IMR-90 (cell line): ENCODE data around the gene BGN. TPM values are rescaled to one million over a fixed set of nuclear protein-coding genes. Genes with fewer than 3 reads are reported as not detected.

ENCODE experiments used
- ATAC-seq: fragments of 200-7000 bp; cut with Tn5 transposase; 2 replicates; pipeline ENCODE4 v1.9.1; 2020; ENCODE audit warnings: low read depth, mild to moderate bottlenecking, moderate library complexity
- BruUV-seq: library from RNA; stranded (reverse); fragments of 400-500 nt; replicated peaks from 2 replicates; lab custom pipeline; 2021; lab: Mats Ljungman, UMichigan
- CTCF ChIA-PET: fragments of 300-600 bp; formaldehyde crosslinking; extraction: SDS; loops from one replicate; lab custom pipeline; 2021; ENCODE audit warnings: antibody characterized with exemption; lab: Yijun Ruan, JAX
- POLR2A ChIA-PET: fragments of 300-600 bp; sonication (Branson Sonifier 250); formaldehyde crosslinking; loops from one replicate; lab custom pipeline; 2022; ENCODE audit warnings: antibody characterized with exemption; ENCODE audit not compliant: unreplicated experiment; lab: Charles Lee
- DNase-seq: peaks from one replicate; pipeline ENCODE4 v3.0.0; 2013
- H2AFZ ChIP-seq: replicated peaks from 2 replicates; pipeline ENCODE3; 2013; ENCODE audit warnings: low read length, mild to moderate bottlenecking; ENCODE audit not compliant: poor library complexity
- H2AK5ac ChIP-seq: 2 replicates; pipeline ENCODE4 v1.6.1; 2013; ENCODE audit warnings: low read depth, low read length, inconsistent platforms
- H2AK9ac ChIP-seq: replicated peaks from 2 replicates; pipeline ENCODE3; 2013; ENCODE audit warnings: mild to moderate bottlenecking, low read depth, low read length, moderate library complexity; ENCODE audit not compliant: poor library complexity
- H2BK120ac ChIP-seq: 2 replicates; pipeline ENCODE4 v1.6.1; 2013; ENCODE audit warnings: low read depth, low read length, inconsistent platforms
- H2BK15ac ChIP-seq: 3 replicates; pipeline ENCODE4 v1.6.1; 2013; ENCODE audit warnings: low read depth, low read length, inconsistent platforms
- H2BK20ac ChIP-seq: 2 replicates; pipeline ENCODE4 v1.6.1; 2013; ENCODE audit warnings: low read depth, mild to moderate bottlenecking, inconsistent platforms, low read length, moderate library complexity
- H2BK5ac ChIP-seq: 2 replicates; pipeline ENCODE4 v1.6.1; 2013; ENCODE audit warnings: mild to moderate bottlenecking, low read depth, low read length, inconsistent platforms; ENCODE audit not compliant: poor library complexity, severe bottlenecking
- H3K14ac ChIP-seq: replicated peaks from 2 replicates; pipeline ENCODE4 v1.6.1; 2013; ENCODE audit warnings: low read depth, low read length, inconsistent platforms
- H3K18ac ChIP-seq: 2 replicates; pipeline ENCODE4 v1.6.1; 2013; ENCODE audit warnings: low read depth, low read length, control low read depth
- H3K23ac ChIP-seq: 2 replicates; pipeline ENCODE4 v1.6.1; 2013; ENCODE audit warnings: low read depth, low read length, inconsistent platforms
- H3K27ac ChIP-seq: 2 replicates; pipeline ENCODE4 v1.5.1; 2013; ENCODE audit warnings: mild to moderate bottlenecking, control low read depth, low read length; ENCODE audit not compliant: insufficient read depth
- H3K27me3 ChIP-seq: 2 replicates; pipeline ENCODE4 v1.6.1; 2013; ENCODE audit warnings: low read length; ENCODE audit not compliant: control insufficient read depth, insufficient read depth
- H3K36me3 ChIP-seq: 2 replicates; pipeline ENCODE4 v1.6.1; 2013; ENCODE audit warnings: low read length, mixed read lengths; ENCODE audit not compliant: control insufficient read depth, insufficient read depth
- H3K4ac ChIP-seq: 2 replicates; pipeline ENCODE4 v1.6.1; 2013; ENCODE audit warnings: low read depth, low read length, inconsistent platforms
- H3K4me1 ChIP-seq: 2 replicates; pipeline ENCODE4 v1.6.1; 2013; ENCODE audit warnings: low read length, mixed read lengths; ENCODE audit not compliant: control insufficient read depth, insufficient read depth
- H3K4me2 ChIP-seq: 2 replicates; pipeline ENCODE4 v1.6.1; 2013; ENCODE audit warnings: low read depth, mild to moderate bottlenecking, control low read depth, low read length, moderate library complexity
- H3K4me3 ChIP-seq: 2 replicates; pipeline ENCODE4 v1.5.1; 2013; ENCODE audit warnings: low read depth, mild to moderate bottlenecking, control low read depth, low read length, moderate library complexity; ENCODE audit not compliant: insufficient read depth
- H3K56ac ChIP-seq: 2 replicates; pipeline ENCODE4 v1.6.1; 2013; ENCODE audit warnings: low read length, inconsistent platforms; ENCODE audit not compliant: insufficient read depth; ENCODE audit errors: extremely low read depth
- H3K79me1 ChIP-seq, 2 experiments: 2 replicates each; pipeline ENCODE4 v1.6.1; 2013; ENCODE audit warnings: low read length in 2 of 2, inconsistent platforms in 1 of 2, low read depth in 1 of 2
- H3K9ac ChIP-seq: 2 replicates; pipeline ENCODE4 v1.6.1; 2013; ENCODE audit warnings: low read depth, low read length, control low read depth
- H3K9me1 ChIP-seq: 2 replicates; pipeline ENCODE4 v1.6.1; 2013; ENCODE audit warnings: low read length, inconsistent platforms; ENCODE audit not compliant: insufficient read depth
- H3K9me3 ChIP-seq: 2 replicates; pipeline ENCODE4 v1.6.1; 2013; ENCODE audit warnings: low read length; ENCODE audit not compliant: control insufficient read depth, insufficient read depth
- H4K20me1 ChIP-seq: 2 replicates; pipeline ENCODE4 v1.6.1; 2013; ENCODE audit warnings: low read length, inconsistent platforms; ENCODE audit not compliant: insufficient read depth
- H4K5ac ChIP-seq: 2 replicates; pipeline ENCODE4 v1.6.1; 2013; ENCODE audit warnings: mild to moderate bottlenecking, low read depth, low read length, control low read depth
- H4K8ac ChIP-seq, 2 experiments: 2 replicates each; pipeline ENCODE4 v1.6.1; 2013; ENCODE audit warnings: low read depth in 2 of 2, low read length in 2 of 2, control low read depth in 1 of 2, inconsistent platforms in 1 of 2
- H4K91ac ChIP-seq: 2 replicates; pipeline ENCODE4 v1.6.1; 2013; ENCODE audit warnings: low read depth, low read length, inconsistent platforms; ENCODE audit not compliant: insufficient read depth
- BHLHE40 ChIP-seq: fragments of 150-350 bp; IDR thresholded peaks from 2 replicates; pipeline ENCODE4 v1.6.1; 2016; ENCODE audit warnings: mild to moderate bottlenecking, low read depth, low read length
- CEBPB ChIP-seq: IDR thresholded peaks from 2 replicates; pipeline ENCODE4 v1.6.1; 2012; ENCODE audit warnings: low read depth, low read length, improper control_type of control experiment
- ELK1 ChIP-seq: fragments of 150-350 bp; IDR thresholded peaks from 2 replicates; pipeline ENCODE4 v1.6.1; 2016; ENCODE audit warnings: low read depth, mild to moderate bottlenecking, low read length, moderate library complexity, borderline replicate concordance
- FOS ChIP-seq: fragments of 150-350 bp; IDR thresholded peaks from 2 replicates; pipeline ENCODE4 v1.6.1; 2016; ENCODE audit warnings: low read depth, low read length
- MAZ ChIP-seq: IDR thresholded peaks from 2 replicates; pipeline ENCODE4 v1.6.1; 2012; ENCODE audit warnings: low read depth, mild to moderate bottlenecking, low read length, improper control_type of control experiment, moderate library complexity, borderline replicate concordance
- MXI1 ChIP-seq: IDR thresholded peaks from 2 replicates; pipeline ENCODE4 v1.6.1; 2012; ENCODE audit warnings: low read depth, mild to moderate bottlenecking, low read length, moderate library complexity, borderline replicate concordance
- NFE2L2 ChIP-seq: fragments of 150-350 bp; IDR thresholded peaks from 2 replicates; pipeline ENCODE4 v1.6.1; 2016; ENCODE audit warnings: low read depth, mild to moderate bottlenecking, low read length
- POLR2A ChIP-seq: IDR thresholded peaks from 2 replicates; pipeline ENCODE4 v1.6.1; 2012; ENCODE audit warnings: mild to moderate bottlenecking, low read depth, low read length
- RAD21 ChIP-seq: IDR thresholded peaks from 2 replicates; pipeline ENCODE4 v1.6.1; 2012; ENCODE audit warnings: low read length, improper control_type of control experiment
- RCOR1 ChIP-seq: IDR thresholded peaks from 2 replicates; pipeline ENCODE4 v1.6.1; 2012; ENCODE audit warnings: mild to moderate bottlenecking, low read length, improper control_type of control experiment; ENCODE audit not compliant: insufficient replicate concordance
- RFX5 ChIP-seq: IDR thresholded peaks from 2 replicates; pipeline ENCODE4 v1.8.0; 2012; ENCODE audit warnings: low read depth, mild to moderate bottlenecking, low read length, moderate library complexity
- SMC3 ChIP-seq: fragments of 150-350 bp; IDR thresholded peaks from 2 replicates; pipeline ENCODE4 v1.6.1; 2016; ENCODE audit warnings: low read depth, mild to moderate bottlenecking, antibody characterized with exemption, low read length, moderate library complexity
- WGBS, 2 experiments: methylation state at CpG; one replicate each; pipeline versions ENCODE4 v1.1.5 to v1.1.7; 2013; ENCODE audit warnings: missing lambda C conversion rate in 2 of 2; ENCODE audit not compliant: insufficient read length in 1 of 2; ENCODE audit errors: extremely low coverage in 2 of 2; 5-methylcytosine and 5-hydroxymethylcytosine counted together
- dilution Hi-C: fragments of 300-500 bp; cut with HindIII; formaldehyde crosslinking; loops from one replicate; pipeline ENCODE4 v1.14.3; 2018; ENCODE audit warnings: low sequenced_read_pairs; ENCODE audit not compliant: unreplicated experiment
- in situ Hi-C: fragments of 300-500 bp; cut with MboI; formaldehyde crosslinking; loops from 3 replicates; pipeline ENCODE4 v1.14.3; 2019; ENCODE audit warnings: low sequenced_read_pairs, inconsistent platforms, mixed read lengths
- intact Hi-C: fragments of 100-400 bp; cut with micrococcal nuclease; formaldehyde crosslinking; loops from 2 replicates; pipeline ENCODE4 v1.10.0; 2022
- polyA plus RNA-seq, 3 experiments: library from polyadenylated mRNA; depleted of rRNA; stranded (reverse); fragments of >200 nt; gene quantifications; 2 replicates each; pipeline ENCODE4 v1.2.3, GENCODE V29; 2012; ENCODE audit warnings: low replicate concordance in 1 of 3
- total RNA-seq: library from RNA; depleted of rRNA; stranded (reverse); fragments of >200 nt; gene quantifications from 2 replicates; pipeline ENCODE4 v1.2.3, GENCODE V29; 2012
- TF ChIP-seq, protein P1 (sequence below): conservative IDR thresholded peaks from 2 replicates; pipeline ENCODE4 v1.5.1; 2012; ENCODE audit warnings: mild to moderate bottlenecking, low read depth, low read length, improper control_type of control experiment

Gene BGN
- total and polyA plus RNA-seq, 2 of the 4 experiments (the other 2 are of a cell fraction), result 11.3 to 298 TPM

DNA sequence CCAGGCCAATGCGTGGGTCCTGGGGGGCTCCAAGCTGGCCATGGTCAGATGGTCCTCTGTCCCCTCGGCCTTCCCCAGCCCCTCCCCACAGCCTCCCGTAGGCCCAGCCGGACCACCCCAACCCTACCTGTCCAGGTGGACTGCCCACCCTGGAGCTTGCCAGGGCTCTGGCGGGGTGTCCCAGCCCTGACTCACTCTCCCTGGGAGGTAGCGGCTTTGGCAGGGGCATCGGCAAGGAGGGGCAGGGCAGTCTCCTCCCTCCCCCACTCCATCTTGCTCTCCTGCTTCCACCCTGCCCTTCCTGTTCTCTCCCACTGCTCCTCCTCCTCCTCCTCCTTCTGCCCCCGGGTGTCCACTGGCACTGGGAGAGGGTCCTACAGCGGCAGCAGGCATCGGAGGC lies 7.4 kb downstream of the BGN start:
- no peak for DNase-seq
- Histone ChIP-seq H3K27me3 (no peaks in the 10 kb centered on the region), H3K23ac (no peak overlapping the region), H4K20me1 (peaks cover 6% of the 10 kb centered on the region), H3K56ac (no peak overlapping the region), H2AK9ac (no peak overlapping the region), H2BK5ac (no peak overlapping the region), H4K8ac (no peak overlapping the region), H2BK20ac (no peak overlapping the region), H2BK120ac (no peak overlapping the region), H3K9ac (no peak overlapping the region), H3K36me3 (peaks cover 1% of the 10 kb centered on the region; the same call in 1 of the 2 replicates), H2AK5ac (no peak overlapping the region), H3K4me1 (no peaks in the 10 kb centered on the region), H3K9me1 (no peaks in the 10 kb centered on the region), H3K4me3 (no peak overlapping the region), H2BK15ac (no peak overlapping the region), H3K79me1 (peaks cover 6 to 8% of the 10 kb centered on the region in 2 experiments; a peak in 3 of 4 replicates), H3K18ac (no peak overlapping the region), H4K91ac (no peak overlapping the region), H2AFZ (no peak overlapping the region), H3K4ac (no peak overlapping the region), H3K27ac (no peak overlapping the region), H3K4me2 (no peak overlapping the region), H3K14ac (no peak overlapping the region), H3K9me3 (no peaks in the 10 kb centered on the region; the same call in 1 of the 2 replicates), H4K5ac (no peak overlapping the region)
- in situ Hi-C loops (no loop called here), intact Hi-C loops (no loop called here), dilution Hi-C loops (no loop called here)
- BruUV-seq, result no TSS peak
- TF ChIP-seq BHLHE40 (no peak), RCOR1 (no peak), MAZ (no peak), MXI1 (no peak), SMC3 (no peak), RAD21 (no peak), POLR2A (no peak), NFE2L2 (no peak), RFX5 (no peak), ELK1 (no peak), CEBPB (no peak), FOS (no peak)
- TF ChIP-seq, protein P1, sequence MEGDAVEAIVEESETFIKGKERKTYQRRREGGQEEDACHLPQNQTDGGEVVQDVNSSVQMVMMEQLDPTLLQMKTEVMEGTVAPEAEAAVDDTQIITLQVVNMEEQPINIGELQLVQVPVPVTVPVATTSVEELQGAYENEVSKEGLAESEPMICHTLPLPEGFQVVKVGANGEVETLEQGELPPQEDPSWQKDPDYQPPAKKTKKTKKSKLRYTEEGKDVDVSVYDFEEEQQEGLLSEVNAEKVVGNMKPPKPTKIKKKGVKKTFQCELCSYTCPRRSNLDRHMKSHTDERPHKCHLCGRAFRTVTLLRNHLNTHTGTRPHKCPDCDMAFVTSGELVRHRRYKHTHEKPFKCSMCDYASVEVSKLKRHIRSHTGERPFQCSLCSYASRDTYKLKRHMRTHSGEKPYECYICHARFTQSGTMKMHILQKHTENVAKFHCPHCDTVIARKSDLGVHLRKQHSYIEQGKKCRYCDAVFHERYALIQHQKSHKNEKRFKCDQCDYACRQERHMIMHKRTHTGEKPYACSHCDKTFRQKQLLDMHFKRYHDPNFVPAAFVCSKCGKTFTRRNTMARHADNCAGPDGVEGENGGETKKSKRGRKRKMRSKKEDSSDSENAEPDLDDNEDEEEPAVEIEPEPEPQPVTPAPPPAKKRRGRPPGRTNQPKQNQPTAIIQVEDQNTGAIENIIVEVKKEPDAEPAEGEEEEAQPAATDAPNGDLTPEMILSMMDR, result no peak
- CTCF ChIA-PET, result no interaction called here
- no peak for ATAC-seq
- WGBS, 2 experiments, result 79% methylated on average over 3 of the region's 10 CpGs; no CpG with 5 or more reads in 1 of the 2 experiments
- POLR2A ChIA-PET, result no interaction called here
